Stomach (tissue), 9 donors: ENCODE data around the gene SLC17A9. TPM values are rescaled to one million over a fixed set of nuclear protein-coding genes. Genes with fewer than 3 reads are reported as not detected.

Experiments
- DNase-seq, 2 donors: peaks; one replicate each; pipeline versions ENCODE4 v3.0.0 to v3.0.0-alpha.2; 2013 to 2019
- H3K27ac ChIP-seq, 5 donors: fragments of 200-600 bp in 4 of 5; sonication (generic) in 4 of 5; one replicate each; pipeline ENCODE4 v1.5.1; 2013 to 2019; ENCODE audit warnings: mild to moderate bottlenecking in 1 of 5, moderate library complexity in 1 of 5
- H3K27me3 ChIP-seq, 3 donors: fragments of 200-600 bp; sonication (generic); one replicate each; pipeline ENCODE4 v1.5.1; 2017 to 2019; ENCODE audit warnings: mixed run types in 1 of 3
- H3K36me3 ChIP-seq, 4 donors: fragments of 200-600 bp; sonication (generic); 1 replicate in 3 of 4; 2 replicates in 1 of 4; pipeline ENCODE4 v1.5.1; 2016 to 2019
- H3K4me1 ChIP-seq, 4 donors: fragments of 200-600 bp; sonication (generic); one replicate each; pipeline ENCODE4 v1.5.1; 2016 to 2019
- H3K4me3 ChIP-seq, 4 donors: fragments of 200-600 bp; sonication (generic) in 3 of 4; one replicate each; pipeline ENCODE4 v1.5.1; 2016 to 2019; ENCODE audit warnings: mild to moderate bottlenecking in 1 of 4
- H3K9me3 ChIP-seq, 4 donors: fragments of 200-600 bp; sonication (generic); one replicate each; pipeline ENCODE4 v1.5.1; 2016 to 2019
- EP300 ChIP-seq: sonication (generic); formaldehyde crosslinking; IDR thresholded peaks from one replicate; pipeline ENCODE4 v1.6.1; 2017; ENCODE audit warnings: antibody characterized with exemption
- POLR2A ChIP-seq, 4 donors: fragments of 450-650 bp; IDR thresholded peaks; one replicate each; pipeline ENCODE4 v1.6.1; 2016; ENCODE audit warnings: antibody characterized with exemption in 4 of 4, control low read depth in 2 of 4, mild to moderate bottlenecking in 1 of 4, moderate library complexity in 1 of 4
- POLR2AphosphoS5 ChIP-seq, 3 donors: sonication (generic); formaldehyde crosslinking; IDR thresholded peaks; one replicate each; pipeline ENCODE4 v1.6.1; 2016; ENCODE audit warnings: antibody characterized with exemption in 3 of 3
- WGBS, 5 donors: extraction: QIAGEN DNeasy Blood & Tissue Kit in 3 of 5; methylation state at CpG; one replicate each; pipeline versions ENCODE4 v1.1.5 to v1.1.7; 2013 to 2018; 5-methylcytosine and 5-hydroxymethylcytosine counted together
- intact Hi-C: fragments of 100-400 bp; cut with DNase I; formaldehyde crosslinking; loops from one replicate; pipeline ENCODE4 v1.15.1; 2023; ENCODE audit warnings: low total_unique reads
- polyA plus RNA-seq, 3 donors: library from polyadenylated mRNA; stranded (reverse); fragments of 200-250 nt; gene quantifications; one replicate each; pipeline ENCODE4 v1.2.3, GENCODE V29; 2013
- total RNA-seq, 5 donors: library from RNA; depleted of rRNA; stranded (reverse); fragments of >200 nt; gene quantifications; one replicate each; pipeline versions ENCODE4 v1.1.0 to v1.2.3, GENCODE V29; 2014 to 2016
- TF ChIP-seq, protein P1 (sequence below), 7 experiments: fragments of 450-650 bp in 4 of 7; fragments of 200-600 bp in 3 of 7; sonication (generic) in 3 of 7; IDR thresholded peaks; one replicate each; pipeline ENCODE4 v1.5.1; 2016 to 2019; ENCODE audit warnings: antibody characterized with exemption in 7 of 7, control low read depth in 2 of 7, mild to moderate bottlenecking in 1 of 7
- donor health status: healthy with polysubstance abuse.
- donor health status: Bipolar disorder and iron deficiency.
- donor health status: healthy.

Gene SLC17A9
- total and polyA plus RNA-seq, 8 donors, result 1.1 to 76.4 (median 12.6) TPM

DNA sequence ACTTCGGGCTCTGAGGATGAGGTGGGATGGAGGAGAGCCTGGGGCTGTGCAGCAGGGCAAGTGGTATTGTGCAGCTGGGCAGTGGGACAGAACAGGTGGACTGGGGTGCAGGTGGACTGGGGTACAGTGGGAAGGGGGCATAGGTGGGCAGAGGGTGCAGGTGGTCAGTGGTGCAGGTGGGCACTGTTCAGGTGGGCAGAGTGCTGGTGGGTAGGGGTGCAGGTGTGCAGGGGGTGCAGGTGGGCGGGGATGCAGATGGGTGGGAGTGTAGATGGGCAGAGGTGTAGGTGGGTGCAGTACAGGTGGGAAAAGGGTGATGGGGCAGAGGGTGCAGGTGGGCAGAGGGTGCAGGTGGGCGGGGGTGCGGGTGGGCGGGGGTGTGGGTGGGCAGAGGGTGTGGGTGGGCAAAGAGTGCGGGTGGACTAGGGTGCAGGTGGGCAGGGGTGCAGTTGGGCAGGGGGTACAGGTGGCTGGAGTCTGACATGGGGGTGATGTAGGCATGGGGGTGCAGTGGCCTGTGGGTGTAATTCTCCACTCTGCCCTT lies 33.8 kb downstream of the SLC17A9 start:
- no peaks in the 10 kb centered on the region for H3K9me3 ChIP-seq
- no peaks in the 10 kb centered on the region for H3K36me3 ChIP-seq
- peaks cover 7 to 87% (median 36%) of the 10 kb centered on the region in 3 donors for H3K27me3 ChIP-seq
- no peaks in the 10 kb centered on the region for H3K4me1 ChIP-seq
- intact Hi-C loops, result no loop called here
- no peak overlapping the region for H3K27ac ChIP-seq
- no peak for TF ChIP-seq POLR2AphosphoS5 (IDR thresholded peaks at IDR 0.05)
- no peak for TF ChIP-seq EP300
- TF ChIP-seq POLR2A (IDR thresholded peaks at IDR 0.05), result no peak
- TF ChIP-seq, protein P1, sequence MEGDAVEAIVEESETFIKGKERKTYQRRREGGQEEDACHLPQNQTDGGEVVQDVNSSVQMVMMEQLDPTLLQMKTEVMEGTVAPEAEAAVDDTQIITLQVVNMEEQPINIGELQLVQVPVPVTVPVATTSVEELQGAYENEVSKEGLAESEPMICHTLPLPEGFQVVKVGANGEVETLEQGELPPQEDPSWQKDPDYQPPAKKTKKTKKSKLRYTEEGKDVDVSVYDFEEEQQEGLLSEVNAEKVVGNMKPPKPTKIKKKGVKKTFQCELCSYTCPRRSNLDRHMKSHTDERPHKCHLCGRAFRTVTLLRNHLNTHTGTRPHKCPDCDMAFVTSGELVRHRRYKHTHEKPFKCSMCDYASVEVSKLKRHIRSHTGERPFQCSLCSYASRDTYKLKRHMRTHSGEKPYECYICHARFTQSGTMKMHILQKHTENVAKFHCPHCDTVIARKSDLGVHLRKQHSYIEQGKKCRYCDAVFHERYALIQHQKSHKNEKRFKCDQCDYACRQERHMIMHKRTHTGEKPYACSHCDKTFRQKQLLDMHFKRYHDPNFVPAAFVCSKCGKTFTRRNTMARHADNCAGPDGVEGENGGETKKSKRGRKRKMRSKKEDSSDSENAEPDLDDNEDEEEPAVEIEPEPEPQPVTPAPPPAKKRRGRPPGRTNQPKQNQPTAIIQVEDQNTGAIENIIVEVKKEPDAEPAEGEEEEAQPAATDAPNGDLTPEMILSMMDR (IDR thresholded peaks at IDR 0.05), result no peak
- WGBS, 5 donors, result 66 to 83% (median 79%) methylated on average over 4 to 6 of the region's 6 CpGs
- no peak for DNase-seq
- no peak overlapping the region for H3K4me3 ChIP-seq

DNA sequence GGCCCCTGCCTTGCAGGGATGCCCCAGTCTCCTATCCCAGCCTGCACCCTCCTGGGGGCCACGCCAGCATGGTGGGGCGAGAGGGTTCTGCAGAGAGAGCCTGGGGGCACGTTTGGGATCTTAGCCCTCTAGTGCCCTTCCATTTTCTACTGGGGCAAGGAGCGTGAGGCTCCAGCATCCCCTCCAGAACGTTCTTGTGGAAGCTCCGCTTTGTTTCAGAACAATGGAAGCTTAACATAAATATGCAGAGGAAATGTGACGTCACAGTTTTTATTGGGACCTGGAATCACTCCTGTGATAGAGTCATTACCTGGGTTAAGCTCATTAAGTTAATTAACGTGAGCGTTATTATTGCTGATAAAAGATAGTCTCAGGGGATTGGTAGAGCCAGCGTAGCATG lies 34.6 kb downstream of the SLC17A9 start:
- Histone ChIP-seq H3K27me3 (peaks cover 0 to 87% (median 29%) of the 10 kb centered on the region in 3 donors), H3K9me3 (no peaks in the 10 kb centered on the region), H3K4me1 (no peaks in the 10 kb centered on the region), H3K4me3 (no peak overlapping the region), H3K27ac (no peak overlapping the region), H3K36me3 (no peaks in the 10 kb centered on the region)
- TF ChIP-seq POLR2A (IDR thresholded peaks at IDR 0.05) (no peak), POLR2AphosphoS5 (IDR thresholded peaks at IDR 0.05) (no peak), EP300 (no peak)
- TF ChIP-seq, protein P1 (IDR thresholded peaks at IDR 0.05), result no peak
- DNase-seq, result no peak
- WGBS, 5 donors, result 43 to 59% (median 55%) methylated on average over 10 of the region's 10 CpGs
- intact Hi-C loops, result no loop called here

DNA sequence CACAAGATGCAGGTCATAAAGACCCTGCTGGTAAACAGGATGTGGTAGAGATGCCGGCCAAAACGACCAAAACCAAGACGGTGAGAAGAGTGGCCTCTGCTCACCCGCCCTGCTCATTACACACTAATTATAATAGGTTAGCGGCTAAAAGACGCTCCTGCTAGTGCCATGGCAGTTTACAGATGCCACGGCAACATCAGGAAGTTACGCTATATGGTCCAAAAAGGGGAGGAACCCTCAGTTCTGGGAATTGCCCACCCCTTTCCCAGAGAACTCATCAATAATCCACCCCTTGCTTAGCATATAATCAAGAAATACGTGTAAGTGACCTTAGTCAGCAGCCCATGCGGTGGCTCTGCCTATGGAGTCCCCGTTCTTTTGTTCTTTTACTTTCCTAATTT lies 36.7 kb downstream of the SLC17A9 start:
- no peak overlapping the region for H3K4me3 ChIP-seq
- no peak for DNase-seq
- intact Hi-C loops, result no loop called here
- TF ChIP-seq EP300, result no peak
- no peak for TF ChIP-seq POLR2A (IDR thresholded peaks at IDR 0.05)
- TF ChIP-seq, protein P1 (IDR thresholded peaks at IDR 0.05), result no peak
- no peak for TF ChIP-seq POLR2AphosphoS5 (IDR thresholded peaks at IDR 0.05)
- peaks cover 0 to 85% (median 29%) of the 10 kb centered on the region in 3 donors for H3K27me3 ChIP-seq
- no peaks in the 10 kb centered on the region for H3K36me3 ChIP-seq
- H3K27ac ChIP-seq, result no peak overlapping the region
- no peaks in the 10 kb centered on the region for H3K4me1 ChIP-seq
- 54 to 59% (median 55%) methylated on average over 11 of the region's 11 CpGs for WGBS, 5 donors
- H3K9me3 ChIP-seq, result no peaks in the 10 kb centered on the region

DNA sequence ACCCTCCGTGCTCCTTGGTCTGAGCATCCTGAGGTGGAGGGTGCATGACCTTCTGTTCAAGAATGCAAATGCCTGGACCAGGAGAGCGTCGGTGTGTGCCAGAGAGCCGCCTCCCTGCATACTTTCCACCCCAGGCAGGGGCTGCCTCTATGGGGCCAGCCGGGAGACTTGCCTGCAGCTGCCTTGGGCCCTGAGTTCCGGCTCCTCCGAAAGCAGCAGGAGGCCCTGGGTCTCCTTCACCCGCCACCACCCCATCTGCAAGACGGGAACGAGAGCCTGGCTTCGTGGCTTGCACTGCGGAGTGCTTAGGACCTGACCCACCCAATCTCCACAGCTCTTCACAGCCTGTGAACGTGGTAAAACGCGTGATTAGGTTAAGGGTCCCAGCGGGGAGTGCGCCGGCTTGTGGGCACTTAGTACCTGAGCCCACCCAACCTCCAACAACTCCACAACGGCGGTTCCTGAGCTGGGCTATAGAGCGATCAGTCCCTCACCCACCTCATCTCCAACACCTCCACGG lies 37.9 kb downstream of the SLC17A9 start:
- DNase-seq, result no peak
- Histone ChIP-seq H3K9me3 (no peaks in the 10 kb centered on the region), H3K27me3 (peaks cover 0 to 86% (median 24%) of the 10 kb centered on the region in 3 donors), H3K27ac (no peak overlapping the region), H3K4me1 (no peaks in the 10 kb centered on the region), H3K4me3 (no peak overlapping the region), H3K36me3 (no peaks in the 10 kb centered on the region)
- 68 to 75% (median 69%) methylated on average over 18 to 22 of the region's 22 CpGs for WGBS, 5 donors
- intact Hi-C loops, result no loop called here
- TF ChIP-seq POLR2AphosphoS5 (IDR thresholded peaks at IDR 0.05), result no peak
- TF ChIP-seq, protein P1 (IDR thresholded peaks at IDR 0.05), result no peak
- no peak for TF ChIP-seq POLR2A (IDR thresholded peaks at IDR 0.05)
- no peak for TF ChIP-seq EP300
